Sigmoid colon (tissue), 4 donors: ENCODE data around the gene CYTH4.

Experiments
- EP300 ChIP-seq, 4 donors: sonication (generic); formaldehyde crosslinking; IDR thresholded peaks; one replicate each; pipeline ENCODE4 v1.6.1; 2017; ENCODE audit warnings: antibody characterized with exemption in 4 of 4
- POLR2A ChIP-seq, 2 donors: fragments of 450-650 bp; IDR thresholded peaks; one replicate each; pipeline ENCODE4 v1.6.1; 2016; ENCODE audit warnings: antibody characterized with exemption in 2 of 2, mild to moderate bottlenecking in 2 of 2, moderate library complexity in 2 of 2
- POLR2AphosphoS5 ChIP-seq, 4 donors: sonication (generic); formaldehyde crosslinking; IDR thresholded peaks; one replicate each; pipeline ENCODE4 v1.6.1; 2017; ENCODE audit warnings: antibody characterized with exemption in 4 of 4
- TF ChIP-seq, protein P1 (sequence below), 4 experiments: fragments of 450-650 bp in 3 of 4; fragments of 200-600 bp in 1 of 4; IDR thresholded peaks; one replicate each; pipeline ENCODE4 v1.5.1; 2016 to 2019; ENCODE audit warnings: antibody characterized with exemption in 4 of 4, mild to moderate bottlenecking in 3 of 4, moderate library complexity in 2 of 4

GRCh38 chr22:37331034-37331428, 48.7 kb downstream of the CYTH4 start:
- TF ChIP-seq, protein P1, sequence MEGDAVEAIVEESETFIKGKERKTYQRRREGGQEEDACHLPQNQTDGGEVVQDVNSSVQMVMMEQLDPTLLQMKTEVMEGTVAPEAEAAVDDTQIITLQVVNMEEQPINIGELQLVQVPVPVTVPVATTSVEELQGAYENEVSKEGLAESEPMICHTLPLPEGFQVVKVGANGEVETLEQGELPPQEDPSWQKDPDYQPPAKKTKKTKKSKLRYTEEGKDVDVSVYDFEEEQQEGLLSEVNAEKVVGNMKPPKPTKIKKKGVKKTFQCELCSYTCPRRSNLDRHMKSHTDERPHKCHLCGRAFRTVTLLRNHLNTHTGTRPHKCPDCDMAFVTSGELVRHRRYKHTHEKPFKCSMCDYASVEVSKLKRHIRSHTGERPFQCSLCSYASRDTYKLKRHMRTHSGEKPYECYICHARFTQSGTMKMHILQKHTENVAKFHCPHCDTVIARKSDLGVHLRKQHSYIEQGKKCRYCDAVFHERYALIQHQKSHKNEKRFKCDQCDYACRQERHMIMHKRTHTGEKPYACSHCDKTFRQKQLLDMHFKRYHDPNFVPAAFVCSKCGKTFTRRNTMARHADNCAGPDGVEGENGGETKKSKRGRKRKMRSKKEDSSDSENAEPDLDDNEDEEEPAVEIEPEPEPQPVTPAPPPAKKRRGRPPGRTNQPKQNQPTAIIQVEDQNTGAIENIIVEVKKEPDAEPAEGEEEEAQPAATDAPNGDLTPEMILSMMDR (IDR thresholded peaks at IDR 0.05), result no peak
- TF ChIP-seq POLR2AphosphoS5 (IDR thresholded peaks at IDR 0.05) (no peak), POLR2A (IDR thresholded peaks at IDR 0.05) (no peak), EP300 (IDR thresholded peaks at IDR 0.05) (no peak)
